ENCODE results near the gene PCDHGC4. TPM values are rescaled to one million over a fixed set of nuclear protein-coding genes. Genes with fewer than 3 reads are reported as not detected.

Gene PCDHGC4
- total RNA-seq, 1 experiment from 2014 or later, result not detected

GRCh38 chr5:141490271-141490670 is 5.4 kb downstream of the PCDHGC4 start:
- no peak for DNase-seq (ENCODE audit: low spot score)

- no peak for DNase-seq (ENCODE audit: low spot score)
Observed at GRCh38 chr5:141490771-141491170, 5.9 kb downstream of the PCDHGC4 start.

GRCh38 chr5:141491323-141492167 is 6.7 kb downstream of the PCDHGC4 start:
- no peak for DNase-seq (ENCODE audit: low spot score)

DNA sequence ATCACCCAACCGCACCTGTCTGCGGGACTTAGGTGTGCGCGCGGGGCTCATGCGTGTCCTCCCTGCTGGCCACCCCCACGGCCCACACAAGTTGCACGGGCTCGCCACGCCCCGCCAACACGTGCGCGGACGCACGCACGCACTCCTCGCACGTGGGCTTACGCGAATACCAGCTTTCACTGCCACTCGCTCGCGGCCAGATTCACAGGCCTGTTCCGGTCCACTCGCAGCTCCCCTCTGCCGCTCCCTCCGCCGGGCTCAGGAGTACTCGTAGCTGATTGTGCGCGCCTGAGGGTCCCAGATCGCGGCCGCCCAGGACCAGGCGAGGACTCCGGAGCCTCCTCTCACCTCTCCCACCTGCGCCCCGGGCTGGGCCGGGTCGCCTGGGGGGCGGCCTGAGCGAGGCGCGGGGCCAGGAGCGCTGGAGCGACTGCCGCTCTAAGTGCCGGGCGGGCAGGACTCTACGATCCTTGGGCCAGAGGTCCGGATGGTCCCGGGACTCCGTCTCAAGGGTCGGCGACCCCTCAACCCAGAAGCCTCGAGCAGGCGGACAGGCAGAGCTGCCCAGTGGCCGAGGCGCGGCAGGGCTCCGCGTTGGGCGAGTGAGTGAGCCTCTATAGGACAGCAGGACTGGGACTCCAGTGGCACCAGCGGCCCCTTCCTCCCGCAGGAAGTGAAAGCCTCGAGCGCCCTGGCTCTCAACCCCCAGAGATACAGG is 7.5 kb downstream of the PCDHGC4 start:
- DNase-seq (ENCODE audit: low spot score), result no peak

DNA sequence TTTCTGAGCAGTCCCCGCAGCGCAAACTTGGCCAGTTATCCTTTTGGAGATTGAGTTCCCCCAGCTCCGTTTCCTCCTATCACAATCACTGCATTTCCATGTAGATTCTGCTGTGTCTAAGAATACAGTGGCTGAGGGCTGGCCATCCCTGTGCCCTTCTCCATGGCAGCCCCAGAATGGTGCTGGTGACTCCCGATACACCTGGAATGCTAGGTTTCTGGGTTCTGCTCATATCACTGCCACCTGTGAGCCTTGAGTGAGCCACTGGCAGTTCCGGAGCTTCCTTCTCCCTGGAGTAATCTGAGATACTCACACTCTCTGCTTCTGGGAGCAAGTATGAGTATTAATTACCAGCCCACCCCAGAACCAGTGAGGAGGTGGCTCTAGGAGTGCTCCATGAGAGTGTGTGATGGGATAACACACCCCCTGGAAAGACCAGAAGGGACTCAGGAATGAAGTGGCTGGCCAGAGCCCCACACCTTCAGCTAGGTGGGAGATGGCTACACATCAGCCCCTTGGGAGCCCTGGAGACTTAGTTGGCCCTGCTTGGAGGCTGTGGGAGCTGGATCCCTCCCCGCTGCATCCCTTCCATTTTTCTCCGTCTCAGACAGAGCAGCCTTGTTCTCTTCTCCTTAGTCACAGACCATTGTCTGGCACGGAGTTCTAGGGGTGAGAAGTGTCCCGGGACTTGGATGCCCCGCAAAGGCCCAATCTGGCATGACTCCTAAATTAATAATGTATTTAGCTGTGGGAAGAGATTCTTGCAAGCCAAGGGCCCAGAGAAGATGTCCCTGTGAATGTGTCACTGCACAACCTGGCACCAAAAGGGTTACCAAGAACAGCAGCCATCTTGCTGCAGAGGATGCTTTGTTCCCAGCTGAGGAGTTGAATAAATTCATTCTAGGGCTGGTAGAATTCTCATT is 8.9 kb downstream of the PCDHGC4 start:
- DNase-seq (ENCODE audit: low spot score), result no peak

- DNase-seq (ENCODE audit: low spot score), result no peak
Observed at GRCh38 chr5:141494761-141495452, 10.1 kb downstream of the PCDHGC4 start.

DNA sequence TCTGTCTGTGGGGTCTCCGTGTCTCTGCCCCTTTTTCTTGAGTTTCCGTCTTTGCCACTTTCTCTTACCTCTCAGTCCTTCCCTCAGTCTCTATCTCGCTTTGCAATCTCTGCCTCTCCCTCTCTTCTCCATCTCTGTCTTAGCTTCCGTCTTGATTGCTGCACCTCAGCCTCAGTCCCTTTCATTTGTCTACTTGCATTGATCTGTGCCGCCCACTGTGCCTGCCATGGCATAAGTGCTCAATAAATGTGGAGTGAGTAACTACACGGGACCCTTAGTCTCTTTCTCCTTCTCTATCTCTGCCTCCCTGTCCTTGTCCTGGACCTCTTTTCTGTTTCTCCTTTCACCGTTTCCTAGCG is 10.6 kb downstream of the PCDHGC4 start:
- DNase-seq (ENCODE audit: low spot score), result no peak

GRCh38 chr5:141496038-141496437 is 11.2 kb downstream of the PCDHGC4 start:
- no peak for DNase-seq (ENCODE audit: low spot score)

DNA sequence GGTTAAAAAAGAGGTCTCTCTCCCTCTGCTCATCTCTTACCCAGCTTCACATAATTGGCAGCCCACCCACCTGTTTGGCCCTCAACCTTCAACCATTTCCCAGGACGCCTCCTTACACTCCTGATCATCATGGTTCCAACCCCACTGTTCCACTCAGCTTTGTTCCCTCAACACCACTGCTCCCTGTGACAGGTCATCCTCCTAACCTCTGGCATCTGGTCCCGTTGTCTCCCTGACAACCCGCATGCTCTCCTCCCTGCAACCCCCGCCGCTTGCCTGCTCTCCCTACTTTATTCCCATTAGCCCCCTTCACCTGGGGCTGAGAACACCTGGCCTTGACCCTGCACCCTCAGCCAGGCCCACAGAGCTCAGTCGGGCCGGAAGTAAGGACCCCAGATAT is 16.9 kb downstream of the PCDHGC4 start:
- DNase-seq (ENCODE audit: low spot score), result no peak

- DNase-seq (ENCODE audit: low spot score), result no peak
Observed at GRCh38 chr5:141503681-141504080, 18.9 kb downstream of the PCDHGC4 start.

GRCh38 chr5:141504216-141504615 is 19.4 kb downstream of the PCDHGC4 start:
- DNase-seq (ENCODE audit: low spot score), result no peak

- no peak for DNase-seq (ENCODE audit: low spot score)
Observed at GRCh38 chr5:141506381-141507155, 21.7 kb downstream of the PCDHGC4 start.

DNA sequence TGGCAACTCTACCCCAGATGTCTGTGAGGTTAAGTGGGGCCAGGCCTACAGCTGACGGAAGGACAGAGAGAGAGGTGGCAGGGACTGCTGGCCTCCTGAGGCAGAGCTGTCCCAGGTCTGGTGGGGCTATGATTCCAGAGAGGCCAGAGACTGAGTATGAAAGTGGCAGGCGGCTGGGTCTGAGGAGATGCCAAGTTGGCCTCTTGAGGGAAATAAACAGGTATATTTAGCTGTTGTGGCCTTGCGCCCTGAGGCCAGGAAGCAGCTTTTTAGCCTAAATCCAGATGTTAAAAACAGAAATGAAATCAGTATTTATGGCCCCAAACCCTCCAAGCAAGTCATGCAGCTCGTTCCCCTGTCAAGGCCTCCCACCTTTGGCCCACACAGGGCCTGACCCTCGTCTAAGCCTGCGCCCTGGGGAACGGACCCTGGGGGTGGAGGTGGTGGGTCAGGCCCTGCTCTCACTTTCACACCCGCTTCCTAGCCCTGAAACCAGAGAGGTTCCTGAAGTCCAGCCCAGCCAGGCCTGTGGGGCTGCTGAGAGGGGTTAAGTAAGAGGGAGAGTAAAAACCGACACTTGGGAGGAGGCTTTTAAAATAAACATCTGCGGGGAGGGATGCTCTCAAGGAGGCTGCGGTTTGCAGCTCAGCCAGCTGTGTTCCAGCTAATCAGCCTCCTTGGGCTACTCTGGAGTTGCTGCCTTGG is 22.7 kb downstream of the PCDHGC4 start:
- DNase-seq (ENCODE audit: low spot score), result no peak

- no peak for DNase-seq (ENCODE audit: low spot score)
Observed at GRCh38 chr5:141508440-141508797, 23.6 kb downstream of the PCDHGC4 start.

DNA sequence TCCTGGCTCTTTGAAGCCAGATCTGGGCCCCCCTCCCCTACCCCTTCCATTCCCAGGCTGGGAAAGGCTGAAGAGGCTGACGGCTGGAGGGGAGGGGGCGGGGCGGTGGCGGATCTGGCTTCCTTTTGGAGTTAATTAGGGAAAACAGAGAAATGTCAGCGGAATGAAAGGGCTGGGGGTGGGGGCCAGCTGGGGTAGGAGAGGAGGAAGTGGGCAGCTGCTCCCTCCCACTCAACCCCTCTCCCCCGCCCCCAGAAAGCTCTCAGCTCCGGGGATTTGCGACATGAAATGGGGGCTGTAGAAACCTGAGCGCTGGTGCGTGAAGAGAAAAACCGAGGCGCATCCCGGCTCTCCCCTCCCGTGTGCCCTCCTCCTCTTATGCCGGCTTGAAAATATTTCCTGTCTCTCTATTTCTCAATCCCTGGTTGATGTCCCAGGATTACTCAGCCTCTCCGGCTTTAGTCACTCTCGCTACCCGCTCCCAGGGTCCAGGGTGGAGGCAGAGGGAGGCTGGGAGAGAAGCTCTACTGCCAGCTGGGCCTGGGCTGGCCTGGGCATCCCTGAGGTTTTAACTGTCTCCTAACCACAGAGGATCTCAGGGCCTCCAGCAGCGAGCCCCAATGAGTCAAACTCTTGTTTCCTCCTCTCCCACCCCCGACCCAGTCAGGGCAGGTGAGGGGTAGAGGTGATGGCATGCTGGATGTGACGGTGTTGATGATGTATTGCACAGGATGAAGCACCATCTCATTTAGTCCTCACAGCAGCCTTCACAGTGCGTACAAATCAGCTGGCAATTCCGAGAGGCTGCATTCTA is 24.2 kb downstream of the PCDHGC4 start:
- DNase-seq (ENCODE audit: low spot score), result no peak

GRCh38 chr5:141510160-141510559 is 25.3 kb downstream of the PCDHGC4 start:
- no peak for DNase-seq (ENCODE audit: low spot score)

GRCh38 chr5:141510850-141511601 is 26.2 kb downstream of the PCDHGC4 start:
- no peak for DNase-seq (ENCODE audit: low spot score)

- no peak for DNase-seq (ENCODE audit: low spot score)
Observed at GRCh38 chr5:141511771-141512325, 27.0 kb downstream of the PCDHGC4 start.

All from HT-29 (cell line).